ENCODE results near the gene PRM3.

The PRM3 gene

GRCh38 chr16:11318817-11319216, 45.4 kb upstream of the PRM3 start:
- H3K9me3 Mint-ChIP-seq = no peaks in the 10 kb centered on the region
- no peaks in the 10 kb centered on the region for H3K36me3 Mint-ChIP-seq (ENCODE audit: low read depth)
- peaks cover 19% of the 10 kb centered on the region for H3K4me1 Mint-ChIP-seq
- TF ChIP-seq, protein P1, sequence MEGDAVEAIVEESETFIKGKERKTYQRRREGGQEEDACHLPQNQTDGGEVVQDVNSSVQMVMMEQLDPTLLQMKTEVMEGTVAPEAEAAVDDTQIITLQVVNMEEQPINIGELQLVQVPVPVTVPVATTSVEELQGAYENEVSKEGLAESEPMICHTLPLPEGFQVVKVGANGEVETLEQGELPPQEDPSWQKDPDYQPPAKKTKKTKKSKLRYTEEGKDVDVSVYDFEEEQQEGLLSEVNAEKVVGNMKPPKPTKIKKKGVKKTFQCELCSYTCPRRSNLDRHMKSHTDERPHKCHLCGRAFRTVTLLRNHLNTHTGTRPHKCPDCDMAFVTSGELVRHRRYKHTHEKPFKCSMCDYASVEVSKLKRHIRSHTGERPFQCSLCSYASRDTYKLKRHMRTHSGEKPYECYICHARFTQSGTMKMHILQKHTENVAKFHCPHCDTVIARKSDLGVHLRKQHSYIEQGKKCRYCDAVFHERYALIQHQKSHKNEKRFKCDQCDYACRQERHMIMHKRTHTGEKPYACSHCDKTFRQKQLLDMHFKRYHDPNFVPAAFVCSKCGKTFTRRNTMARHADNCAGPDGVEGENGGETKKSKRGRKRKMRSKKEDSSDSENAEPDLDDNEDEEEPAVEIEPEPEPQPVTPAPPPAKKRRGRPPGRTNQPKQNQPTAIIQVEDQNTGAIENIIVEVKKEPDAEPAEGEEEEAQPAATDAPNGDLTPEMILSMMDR (IDR thresholded peaks at IDR 0.05; ENCODE audit: unreplicated experiment in 3 of 3) = no peak
- H3K4me3 Mint-ChIP-seq = no peak overlapping the region
- H3K27ac Mint-ChIP-seq = peak overlapping the region in 2 of 3 experiments; percentile 19 to 27
- H3K27me3 Mint-ChIP-seq (ENCODE audit: low read depth) = peaks cover 4% of the 10 kb centered on the region

GRCh38 chr16:11316331-11317015, 43.0 kb upstream of the PRM3 start:
- H3K4me1 Mint-ChIP-seq = peaks cover 29% of the 10 kb centered on the region
- no peaks in the 10 kb centered on the region for H3K9me3 Mint-ChIP-seq
- peak overlapping the region; percentile 65 to 93 (median 74) for H3K27ac Mint-ChIP-seq
- H3K4me3 Mint-ChIP-seq = no peak overlapping the region
- no peaks in the 10 kb centered on the region for H3K36me3 Mint-ChIP-seq (ENCODE audit: low read depth)
- peaks cover 4% of the 10 kb centered on the region for H3K27me3 Mint-ChIP-seq (ENCODE audit: low read depth)
- TF ChIP-seq, protein P1 (IDR thresholded peaks at IDR 0.05; ENCODE audit: unreplicated experiment in 3 of 3) = no peak

DNA sequence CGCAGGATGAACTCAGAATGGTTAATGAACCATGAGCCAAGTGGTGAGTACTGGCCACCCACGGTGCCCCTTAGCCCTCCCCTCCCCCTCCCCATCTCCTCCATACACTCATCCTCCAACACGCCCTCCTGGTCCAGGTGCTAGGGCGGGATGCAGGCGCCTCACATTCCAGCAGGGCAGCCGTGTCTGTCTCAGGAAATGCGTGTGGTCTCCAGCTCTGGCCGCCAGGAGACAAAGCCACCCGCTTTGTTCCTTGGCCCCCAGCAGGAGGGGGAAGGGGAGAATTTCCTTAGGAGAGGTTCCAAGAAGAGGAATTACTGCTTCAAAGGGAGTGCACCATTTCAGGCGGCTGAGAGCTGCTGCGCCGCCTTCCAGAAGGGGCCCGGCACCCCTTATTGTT, 42.1 kb upstream of the PRM3 start:
- Mint-ChIP-seq H3K4me3 (peak overlapping the region in 1 of 3 experiments; percentile 36), H3K36me3 (ENCODE audit: low read depth) (no peaks in the 10 kb centered on the region), H3K27ac (peak overlapping the region; percentile 65 to 93 (median 74)), H3K4me1 (peaks cover 29% of the 10 kb centered on the region), H3K9me3 (no peaks in the 10 kb centered on the region), H3K27me3 (ENCODE audit: low read depth) (peaks cover 4% of the 10 kb centered on the region)
- TF ChIP-seq, protein P1 (IDR thresholded peaks at IDR 0.05; ENCODE audit: unreplicated experiment in 3 of 3) = peak; percentile 26 to 32 (median 28)

GRCh38 chr16:11314309-11314894, 41.0 kb upstream of the PRM3 start:
- Mint-ChIP-seq H3K9me3 (no peaks in the 10 kb centered on the region), H3K4me1 (peaks cover 29% of the 10 kb centered on the region), H3K36me3 (ENCODE audit: low read depth) (no peaks in the 10 kb centered on the region), H3K4me3 (no peak overlapping the region), H3K27me3 (ENCODE audit: low read depth) (peaks cover 4% of the 10 kb centered on the region), H3K27ac (peak overlapping the region; percentile 33 to 85 (median 74))
- TF ChIP-seq, protein P1 (IDR thresholded peaks at IDR 0.05; ENCODE audit: unreplicated experiment in 3 of 3) = no peak

- peaks cover 27% of the 10 kb centered on the region for H3K4me1 Mint-ChIP-seq
- H3K27ac Mint-ChIP-seq = peak overlapping the region; percentile 74 to 88 (median 85)
Observed at GRCh38 chr16:11313493-11314308, 40.3 kb upstream of the PRM3 start.

More at GRCh38 chr16:11313493-11314308, 40.3 kb upstream of the PRM3 start:
- Mint-ChIP-seq H3K4me3 (no peak overlapping the region), H3K9me3 (no peaks in the 10 kb centered on the region), H3K36me3 (ENCODE audit: low read depth) (no peaks in the 10 kb centered on the region), H3K27me3 (ENCODE audit: low read depth) (peaks cover 4% of the 10 kb centered on the region)
- TF ChIP-seq, protein P1 (IDR thresholded peaks at IDR 0.05; ENCODE audit: unreplicated experiment in 3 of 3) = no peak
